ENCODE measurements around the gene PPP6R1.

DNA sequence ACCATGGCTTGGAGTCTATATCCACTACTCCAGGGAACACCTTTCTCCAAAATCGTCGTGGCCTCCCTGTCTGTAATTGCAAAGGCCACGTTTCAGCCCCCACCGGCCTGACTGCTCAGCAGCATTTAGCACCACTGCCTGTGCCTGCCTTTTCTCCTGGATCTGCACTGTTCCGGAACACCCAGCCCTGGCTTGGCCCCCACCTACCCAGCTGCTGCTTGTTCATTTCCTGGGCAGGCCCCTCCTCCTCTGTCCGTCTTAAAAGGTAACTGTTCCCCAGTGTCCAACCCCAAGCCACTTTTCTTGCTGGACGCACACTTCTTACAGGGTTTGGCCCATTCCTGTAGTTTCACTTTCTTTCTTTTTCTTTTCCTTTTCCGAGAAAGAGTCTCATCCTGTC is 70.2 kb downstream of the PPP6R1 start:
- TF ChIP-seq, protein P1, sequence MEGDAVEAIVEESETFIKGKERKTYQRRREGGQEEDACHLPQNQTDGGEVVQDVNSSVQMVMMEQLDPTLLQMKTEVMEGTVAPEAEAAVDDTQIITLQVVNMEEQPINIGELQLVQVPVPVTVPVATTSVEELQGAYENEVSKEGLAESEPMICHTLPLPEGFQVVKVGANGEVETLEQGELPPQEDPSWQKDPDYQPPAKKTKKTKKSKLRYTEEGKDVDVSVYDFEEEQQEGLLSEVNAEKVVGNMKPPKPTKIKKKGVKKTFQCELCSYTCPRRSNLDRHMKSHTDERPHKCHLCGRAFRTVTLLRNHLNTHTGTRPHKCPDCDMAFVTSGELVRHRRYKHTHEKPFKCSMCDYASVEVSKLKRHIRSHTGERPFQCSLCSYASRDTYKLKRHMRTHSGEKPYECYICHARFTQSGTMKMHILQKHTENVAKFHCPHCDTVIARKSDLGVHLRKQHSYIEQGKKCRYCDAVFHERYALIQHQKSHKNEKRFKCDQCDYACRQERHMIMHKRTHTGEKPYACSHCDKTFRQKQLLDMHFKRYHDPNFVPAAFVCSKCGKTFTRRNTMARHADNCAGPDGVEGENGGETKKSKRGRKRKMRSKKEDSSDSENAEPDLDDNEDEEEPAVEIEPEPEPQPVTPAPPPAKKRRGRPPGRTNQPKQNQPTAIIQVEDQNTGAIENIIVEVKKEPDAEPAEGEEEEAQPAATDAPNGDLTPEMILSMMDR (conservative IDR thresholded peaks at IDR 0.05; ENCODE audit: low read length), result no peak
- TF ChIP-seq EZH2phosphoT487 (IDR thresholded peaks at IDR 0.05; ENCODE audit: borderline replicate concordance, low read depth, low read length), result no peak

Measured in OCI-LY7 (cell line).